DND-41 (cell line): ENCODE measurements around the gene MICB.

Source experiments
- ATAC-seq: fragments of 200-7000 bp; cut with Tn5 transposase; 3 replicates; pipeline ENCODE4 v1.9.1; 2021; ENCODE audit warnings: low read depth; ENCODE audit not compliant: insufficient read depth
- DNase-seq: peaks from one replicate; pipeline ENCODE4 v3.0.0-alpha.2; 2020
- H2AFZ ChIP-seq: 2 replicates; pipeline ENCODE4 v1.6.0; 2012; ENCODE audit warnings: low read depth, low read length
- H3K27ac ChIP-seq: 2 replicates; pipeline ENCODE4 v1.5.1; 2012; ENCODE audit warnings: low read length, inconsistent platforms
- H3K27me3 ChIP-seq: fragments of 200-600 bp; sonication (generic); 2 replicates; pipeline ENCODE4 v1.6.0; 2012; ENCODE audit warnings: low read length, mild to moderate bottlenecking, inconsistent platforms; ENCODE audit not compliant: insufficient read depth, poor library complexity
- H3K36me3 ChIP-seq: 2 replicates; pipeline ENCODE4 v1.5.1; 2012; ENCODE audit warnings: low read length, inconsistent platforms; ENCODE audit not compliant: insufficient read depth
- H3K4me1 ChIP-seq: 2 replicates; pipeline ENCODE4 v1.5.1; 2012; ENCODE audit warnings: mild to moderate bottlenecking, low read length; ENCODE audit not compliant: insufficient read depth
- H3K4me2 ChIP-seq: 2 replicates; pipeline ENCODE4 v1.6.0; 2012; ENCODE audit warnings: mild to moderate bottlenecking, moderate library complexity, low read length, inconsistent platforms; ENCODE audit not compliant: insufficient read depth
- H3K4me3 ChIP-seq, 2 experiments: fragments of 200-600 bp in 1 of 2; shearing (Covaris generic) in 1 of 2; 2 replicates each; pipeline ENCODE4 v1.5.1; 2012 to 2016; ENCODE audit warnings: inconsistent platforms in 2 of 2, low read length in 2 of 2, mild to moderate bottlenecking in 2 of 2, low read depth in 1 of 2, moderate library complexity in 1 of 2
- H3K79me2 ChIP-seq: 2 replicates; pipeline ENCODE4 v1.6.0; 2012; ENCODE audit warnings: low read length, inconsistent platforms; ENCODE audit not compliant: insufficient read depth
- H3K9ac ChIP-seq: 2 replicates; pipeline ENCODE4 v1.6.0; 2012; ENCODE audit warnings: low read depth, mild to moderate bottlenecking, inconsistent platforms, low read length, moderate library complexity
- H3K9me3 ChIP-seq: 2 replicates; pipeline ENCODE4 v1.5.1; 2012; ENCODE audit warnings: low read length, moderate library complexity, mild to moderate bottlenecking, inconsistent platforms; ENCODE audit not compliant: insufficient read depth, severe bottlenecking
- H4K20me1 ChIP-seq: 2 replicates; pipeline ENCODE4 v1.6.0; 2012; ENCODE audit warnings: low read length; ENCODE audit not compliant: insufficient read depth
- CTCF ChIP-seq: IDR thresholded peaks from 2 replicates; pipeline ENCODE4 v1.5.1; 2012; ENCODE audit warnings: borderline replicate concordance, low read length, moderate library complexity, mild to moderate bottlenecking; ENCODE audit not compliant: poor library complexity, severe bottlenecking; ENCODE audit errors: extremely low read depth
- EZH2 ChIP-seq: IDR thresholded peaks from 3 replicates; pipeline ENCODE4 v1.6.1; 2012; ENCODE audit warnings: borderline replicate concordance, low read depth, mild to moderate bottlenecking, moderate library complexity, low read length, inconsistent platforms; ENCODE audit not compliant: severe bottlenecking

The MICB gene

DNA sequence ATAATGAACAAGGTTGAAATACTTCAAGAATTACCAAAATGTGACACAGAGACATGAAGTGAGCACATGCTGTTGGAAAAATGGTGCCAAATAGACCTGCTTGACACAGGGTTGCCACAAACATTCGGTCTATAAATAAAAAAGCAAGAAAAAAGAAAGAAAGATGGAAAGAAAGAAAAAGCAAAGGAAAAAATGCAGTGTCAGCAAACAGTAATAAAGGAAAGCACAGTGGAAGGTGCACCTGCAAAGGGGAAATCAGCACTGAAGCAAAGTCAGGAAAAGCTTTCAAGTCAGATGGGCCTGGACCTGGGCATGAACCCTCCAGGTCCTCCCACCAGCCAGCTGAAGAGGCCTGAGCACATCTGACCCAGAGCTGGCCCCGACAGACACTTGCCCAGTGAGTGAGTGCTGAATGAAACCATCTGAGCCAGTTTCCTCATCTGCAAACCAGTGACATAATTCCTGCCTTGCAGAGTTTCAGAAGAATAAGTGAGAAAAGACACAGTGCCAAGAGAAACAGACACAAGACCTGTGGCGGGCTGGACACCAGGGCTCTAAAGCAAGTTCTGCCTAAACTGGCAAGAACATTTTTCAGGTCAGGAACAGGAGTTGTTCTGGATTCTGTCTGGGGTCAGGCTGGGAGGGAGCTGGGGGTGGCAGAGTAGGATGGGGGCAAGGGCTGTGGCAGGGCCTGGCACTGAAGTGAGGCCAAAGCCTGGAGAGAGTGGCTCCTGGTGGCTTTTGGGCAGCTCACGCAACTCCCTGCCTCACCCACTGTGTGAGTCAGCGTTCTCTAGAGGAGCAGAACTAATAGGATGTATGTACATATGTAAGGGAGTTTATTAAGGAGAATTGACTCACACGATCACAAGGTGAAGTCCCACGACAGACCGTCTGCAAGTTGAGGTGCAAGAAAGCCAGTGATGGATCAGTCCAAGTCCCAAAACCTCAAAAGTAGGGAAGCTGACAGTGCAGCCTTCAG, 23.9 kb upstream of the MICB start:
- Histone ChIP-seq H3K36me3 (no peaks in the 10 kb centered on the region), H3K9me3 (no peaks in the 10 kb centered on the region), H3K27me3 (no peaks in the 10 kb centered on the region), H3K9ac (no peak overlapping the region), H3K79me2 (no peaks in the 10 kb centered on the region), H3K4me3 (no peak overlapping the region), H3K4me1 (no peaks in the 10 kb centered on the region), H3K27ac (no peak overlapping the region), H4K20me1 (no peaks in the 10 kb centered on the region; the same call in 1 of the 2 replicates), H2AFZ (no peak overlapping the region), H3K4me2 (no peak overlapping the region)
- TF ChIP-seq CTCF (no peak), EZH2 (no peak)
- DNase-seq (no peak), ATAC-seq (no peak)

DNA sequence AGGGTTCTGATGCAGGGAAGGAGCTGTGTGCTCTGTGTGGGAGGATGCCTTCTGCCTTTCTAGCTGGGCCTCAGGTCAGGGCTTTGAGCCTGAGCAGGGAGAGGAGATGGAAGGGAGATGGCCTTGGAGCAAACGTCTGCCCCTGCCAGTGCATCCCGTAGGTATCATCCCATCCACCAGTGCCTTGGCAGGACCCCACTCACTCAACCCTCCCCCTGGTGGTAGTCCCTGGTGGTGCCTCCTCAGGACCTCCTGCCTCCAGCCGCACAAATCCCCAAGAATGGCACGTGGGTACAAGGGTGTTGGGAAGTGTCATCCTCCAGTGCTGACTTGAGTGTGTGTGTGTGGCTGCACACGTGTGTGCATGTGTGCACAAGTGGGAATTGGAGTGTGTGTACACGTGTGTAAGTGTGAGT, 23.1 kb upstream of the MICB start:
- no peak overlapping the region for H3K9ac ChIP-seq
- no peak overlapping the region for H2AFZ ChIP-seq
- no peaks in the 10 kb centered on the region for H3K79me2 ChIP-seq
- no peak overlapping the region for H3K27ac ChIP-seq
- H3K36me3 ChIP-seq: no peaks in the 10 kb centered on the region
- H4K20me1 ChIP-seq: no peaks in the 10 kb centered on the region; the same call in 1 of the 2 replicates
- H3K4me2 ChIP-seq: no peak overlapping the region
- peak; percentile 44; the same call in 1 of the 3 replicates for ATAC-seq
- H3K9me3 ChIP-seq: no peaks in the 10 kb centered on the region
- peak; percentile 23 for DNase-seq
- no peaks in the 10 kb centered on the region for H3K27me3 ChIP-seq
- H3K4me1 ChIP-seq: no peaks in the 10 kb centered on the region
- H3K4me3 ChIP-seq: no peak overlapping the region
- TF ChIP-seq CTCF (peak; percentile 65), EZH2 (no peak)

- H3K9me3 ChIP-seq: no peaks in the 10 kb centered on the region
Observed at GRCh38 chr6:31476515-31477139, 21.3 kb upstream of the MICB start.

More at GRCh38 chr6:31476515-31477139, 21.3 kb upstream of the MICB start:
- Histone ChIP-seq H3K36me3 (no peaks in the 10 kb centered on the region), H3K9ac (no peak overlapping the region), H3K4me3 (no peak overlapping the region), H4K20me1 (no peaks in the 10 kb centered on the region; the same call in 1 of the 2 replicates), H3K79me2 (no peaks in the 10 kb centered on the region), H3K27ac (no peak overlapping the region), H3K4me2 (no peak overlapping the region), H3K27me3 (no peaks in the 10 kb centered on the region), H2AFZ (no peak overlapping the region), H3K4me1 (no peaks in the 10 kb centered on the region)
- DNase-seq: no peak
- ATAC-seq: no peak
- no peak for TF ChIP-seq CTCF
